ENCODE measurements around the gene HS1BP3.

GRCh38 chr2:20674309-20674965, 23.5 kb upstream of the HS1BP3 start:
- TF ChIP-seq CBX2 (IDR thresholded peaks at IDR 0.05; ENCODE audit: low read depth, low read length) (no peak), CBX2 (CRISPR knock-in tag; IDR thresholded peaks at IDR 0.05; ENCODE audit: low read depth) (no peak), ZBTB42 (CRISPR knock-in tag; IDR thresholded peaks at IDR 0.05) (no peak), SUZ12 (IDR thresholded peaks at IDR 0.05; ENCODE audit: low read depth, low read length) (no peak), U2AF2 (IDR thresholded peaks at IDR 0.05; ENCODE audit: low read depth, low read length) (no peak), CBX5 (CRISPR knock-in tag; IDR thresholded peaks at IDR 0.05; ENCODE audit: borderline replicate concordance) (no peak), NR2F6 (IDR thresholded peaks at IDR 0.05) (no peak), NR2F6 (CRISPR knock-in tag; IDR thresholded peaks at IDR 0.05) (no peak), JUN (CRISPR knock-in tag; IDR thresholded peaks at IDR 0.05) (no peak), CTCF (CRISPR knock-in tag; IDR thresholded peaks at IDR 0.05) (no peak)

All from HepG2 (cell line).